GM18505 (cell line): ENCODE data around the gene CAND2.
"Not testable (repeated sequence)": the region's sequence is repeated elsewhere in the genome, so short reads cannot be mapped to it uniquely, and the experiment has no call there.

Experiments used
- ATAC-seq: cut with Tn5 transposase; IDR thresholded peaks from one replicate; pipeline ENCODE4 v1.9.1; 2021; ENCODE audit not compliant: unreplicated experiment
- POLR2A ChIP-seq: IDR thresholded peaks from 4 replicates; pipeline ENCODE4 v1.6.1; 2011; ENCODE audit warnings: borderline replicate concordance; ENCODE audit not compliant: insufficient read depth, insufficient read length; ENCODE audit errors: extremely low read depth

CAND2 gene

DNA sequence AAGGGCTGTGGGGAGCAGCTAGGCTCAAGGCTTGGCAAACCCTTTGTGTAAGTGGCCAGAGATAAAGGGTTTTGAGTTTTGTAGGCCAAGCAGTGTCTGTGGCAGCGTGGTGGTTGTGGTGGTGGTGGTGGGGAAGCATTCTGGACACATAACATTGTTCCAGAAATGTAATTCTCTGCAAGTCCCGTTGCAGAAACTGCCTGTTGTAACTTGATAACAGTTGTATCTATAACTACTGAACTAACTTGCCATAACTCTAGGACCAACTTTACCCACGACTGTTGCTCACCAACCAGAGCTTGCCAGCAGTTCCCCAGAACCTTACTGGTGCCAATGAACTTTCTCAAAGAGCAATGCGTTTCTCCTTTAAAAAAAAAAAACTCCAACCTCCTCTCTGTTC, 19.3 kb upstream of the CAND2 start:
- no peak for TF ChIP-seq POLR2A
- no peak for ATAC-seq

DNA sequence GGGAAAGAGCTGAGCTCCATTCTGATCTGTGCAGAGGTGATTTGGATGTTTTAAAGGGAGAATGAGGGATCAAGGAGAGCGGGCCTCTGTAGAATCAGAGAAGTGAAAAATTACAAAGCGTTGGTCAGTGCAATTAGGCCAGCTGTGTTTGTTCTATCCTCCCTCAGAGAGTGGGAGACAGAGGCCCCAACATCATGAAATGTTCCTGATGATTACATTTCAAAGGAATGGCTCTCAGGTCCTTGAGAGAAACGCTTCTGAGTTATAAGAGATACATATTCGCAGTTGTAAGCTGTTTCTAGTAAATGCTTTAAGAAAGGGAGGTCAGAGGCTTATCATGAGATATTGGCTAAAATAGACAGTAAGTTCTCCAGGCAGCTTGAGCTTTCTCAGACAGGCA, 15.7 kb upstream of the CAND2 start:
- no peak for ATAC-seq
- TF ChIP-seq POLR2A: no peak

DNA sequence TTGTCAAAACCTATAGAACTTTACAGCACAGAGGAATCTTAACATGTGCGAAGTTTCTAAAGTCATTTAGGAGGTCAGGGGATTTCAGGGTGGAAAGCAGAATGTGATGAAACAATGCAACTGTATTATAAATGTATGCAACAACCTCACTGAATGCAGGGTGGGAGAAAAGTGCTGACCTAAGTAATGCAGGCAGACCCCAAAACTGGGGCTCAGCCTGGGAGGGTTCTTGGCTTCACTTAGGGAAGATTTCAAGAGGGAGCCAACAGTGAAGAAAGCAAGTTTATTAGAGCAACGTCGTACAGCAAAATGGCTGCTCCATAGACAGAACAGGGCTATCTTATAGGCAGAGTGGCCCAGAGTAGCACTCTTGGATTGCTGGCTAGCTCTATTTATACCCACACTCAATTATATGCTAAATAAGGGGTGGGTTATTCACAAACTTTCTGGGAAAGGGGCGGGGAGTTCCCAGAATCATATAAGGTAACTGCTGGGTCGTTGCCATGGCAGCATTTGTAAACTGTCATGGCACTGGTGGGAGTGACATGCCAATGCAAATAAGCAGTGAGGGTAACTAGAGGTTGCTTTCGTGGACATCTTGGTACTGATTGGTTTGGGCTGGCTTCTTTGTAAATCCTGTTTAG, 14.2 kb upstream of the CAND2 start:
- no peak for ATAC-seq
- no peak for TF ChIP-seq POLR2A

GRCh38 chr3:12785096-12785495, 11.4 kb upstream of the CAND2 start:
- no peak for TF ChIP-seq POLR2A
- no peak for ATAC-seq

GRCh38 chr3:12787346-12787745, 9.1 kb upstream of the CAND2 start:
- not testable (repeated sequence) for ATAC-seq

- ATAC-seq: not testable (repeated sequence)
These were observed 8.4 kb upstream of the CAND2 start for GRCh38 chr3:12787967-12788690.

DNA sequence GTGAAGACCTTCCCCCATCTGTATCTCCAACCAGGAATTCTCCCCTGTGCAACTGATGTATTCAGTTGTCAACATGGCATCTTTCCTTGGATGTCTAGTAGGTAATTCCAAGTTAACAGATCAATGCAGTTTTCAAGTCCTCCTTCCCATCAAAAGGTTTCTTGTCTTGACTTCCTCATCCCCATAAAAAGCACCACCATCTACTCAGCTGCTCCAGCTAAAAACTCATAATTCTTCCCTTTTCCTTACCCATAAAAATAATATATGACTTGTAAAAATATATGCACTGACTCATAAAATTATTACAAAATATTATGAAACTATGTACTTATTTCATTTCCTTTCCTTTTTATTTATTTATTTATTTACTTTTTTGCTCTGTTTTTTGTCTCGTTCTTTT, 5.0 kb upstream of the CAND2 start:
- ATAC-seq: no peak
- no peak for TF ChIP-seq POLR2A

- no peak for TF ChIP-seq POLR2A
- ATAC-seq: no peak
These were observed 2.8 kb upstream of the CAND2 start for GRCh38 chr3:12793701-12794100.

DNA sequence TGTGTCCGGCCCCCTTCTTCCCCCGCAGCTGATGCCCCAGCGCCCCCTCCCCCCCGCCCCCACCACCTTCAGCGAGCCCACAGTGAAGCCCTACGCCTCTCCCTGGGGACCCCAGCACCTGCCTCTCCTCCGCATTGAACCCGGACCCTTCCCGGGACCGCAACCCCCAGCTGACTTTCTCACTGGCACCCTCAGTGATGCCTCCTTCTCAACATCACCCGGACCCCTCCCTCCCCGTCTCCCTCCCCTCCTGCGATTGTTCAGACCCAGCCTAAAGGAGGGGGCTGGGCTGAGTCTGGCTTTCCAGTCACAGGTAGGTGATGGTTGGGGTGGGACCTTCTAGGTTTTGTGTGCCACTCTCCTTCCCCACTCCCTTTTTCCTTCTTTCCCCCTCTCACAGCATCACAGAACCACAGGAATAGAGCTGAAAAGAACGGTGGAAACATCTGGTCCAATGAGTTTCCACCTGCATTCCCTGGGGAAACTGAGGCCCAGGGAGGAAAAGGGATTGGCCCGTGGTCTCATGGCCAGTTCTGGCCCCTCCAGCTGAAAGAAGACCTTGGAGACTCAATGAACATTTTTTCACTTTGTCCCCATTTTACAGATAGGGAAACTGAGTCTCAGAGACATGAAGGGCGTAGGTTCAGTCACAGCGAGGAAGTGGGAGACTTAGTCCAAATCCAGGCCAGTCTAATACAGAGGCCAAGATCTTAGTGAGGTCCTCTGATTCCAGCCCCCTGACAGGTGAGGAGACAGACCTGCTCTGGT, 828 bp downstream of the CAND2 start:
- TF ChIP-seq POLR2A: no peak
- no peak for ATAC-seq

DNA sequence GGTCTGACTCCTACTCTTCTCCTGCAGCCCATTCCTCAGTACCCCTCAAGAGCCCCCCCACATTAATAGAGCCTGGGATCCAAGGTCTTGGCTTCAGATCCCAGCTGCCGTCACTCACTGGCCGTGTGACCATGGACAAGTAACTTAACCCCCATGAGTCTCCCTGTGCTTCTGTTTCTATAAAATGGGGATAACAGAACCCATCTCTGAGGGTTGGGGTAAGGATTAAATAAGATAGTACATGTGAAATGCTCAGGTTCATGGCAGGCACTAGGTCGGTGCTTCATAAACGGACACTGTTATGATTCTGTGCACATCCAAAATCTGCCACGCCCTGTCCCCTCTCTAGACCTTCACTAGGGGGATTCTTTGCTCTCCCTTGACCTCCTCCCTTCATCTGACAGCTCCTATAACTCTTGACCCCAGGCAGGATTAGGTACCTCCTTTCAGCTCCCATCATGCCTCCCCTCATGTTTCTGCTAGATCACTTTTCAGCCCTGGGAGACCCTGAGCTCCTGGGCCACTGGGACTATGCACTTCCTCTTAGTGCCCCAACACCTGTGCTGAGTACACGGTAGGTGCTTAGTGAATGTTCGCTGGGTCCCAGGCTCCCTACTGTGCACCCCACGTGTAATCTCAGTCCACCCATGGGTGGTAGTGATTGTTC, 1.5 kb downstream of the CAND2 start:
- no peak for TF ChIP-seq POLR2A
- ATAC-seq: no peak

GRCh38 chr3:12798559-12799179, 2.2 kb downstream of the CAND2 start:
- ATAC-seq: no peak
- TF ChIP-seq POLR2A: no peak

- TF ChIP-seq POLR2A: no peak
- ATAC-seq: no peak
These were observed 3.3 kb downstream of the CAND2 start for GRCh38 chr3:12799525-12800440.
